CD4-positive, alpha-beta T cell (primary cell): ENCODE results near the gene ZFPL1. TPM values are rescaled to one million over a fixed set of nuclear protein-coding genes. Genes with fewer than 3 reads are reported as not detected.

Source experiments
- ATAC-seq: fragments of 200-7000 bp; cut with Tn5 transposase; one replicate; pipeline ENCODE4 v1.10.0; 2022; ENCODE audit warnings: mild to moderate bottlenecking; ENCODE audit not compliant: poor library complexity
- CTCF ChIA-PET: fragments of 350-600 bp; sonication (Branson Sonifier 250); formaldehyde crosslinking; loops from one replicate; lab custom pipeline; 2021; ENCODE audit warnings: antibody characterized with exemption, inconsistent platforms; lab: Charles Lee
- POLR2A ChIA-PET: fragments of 350-600 bp; sonication (Branson Sonifier 250); formaldehyde crosslinking; loops from one replicate; lab custom pipeline; 2021; ENCODE audit warnings: antibody characterized with exemption, inconsistent platforms; lab: Charles Lee
- DNase-seq, 14 experiments: peaks; one replicate each; pipeline ENCODE4 v3.0.0-alpha.2; 2013 to 2020; ENCODE audit warnings: mixed read lengths in 2 of 14
- H3K27ac ChIP-seq, 2 donors: one replicate each; pipeline versions ENCODE4 v1.5.1 to v1.7.0; 2013; ENCODE audit warnings: low read length in 2 of 2, low read depth in 1 of 2, mild to moderate bottlenecking in 1 of 2
- H3K27me3 ChIP-seq, 2 experiments: 1 replicate in 1 of 2; 2 replicates in 1 of 2; pipeline versions ENCODE4 v1.6.1 to v1.7.0; 2013; ENCODE audit warnings: low read length in 2 of 2, control low read depth in 1 of 2, mild to moderate bottlenecking in 1 of 2, moderate library complexity in 1 of 2; ENCODE audit not compliant: insufficient read depth in 2 of 2, control insufficient read depth in 1 of 2
- H3K36me3 ChIP-seq: one replicate; pipeline ENCODE4 v1.6.1; 2013; ENCODE audit warnings: low read length, control low read depth; ENCODE audit not compliant: insufficient read depth
- H3K4me1 ChIP-seq: one replicate; pipeline ENCODE4 v1.6.1; 2013; ENCODE audit warnings: low read length, control low read depth; ENCODE audit not compliant: insufficient read depth
- H3K4me3 ChIP-seq: one replicate; pipeline ENCODE4 v1.5.1; 2013; ENCODE audit warnings: mild to moderate bottlenecking, low read length, moderate library complexity
- H3K9me3 ChIP-seq, 2 experiments: 1 replicate in 1 of 2; 2 replicates in 1 of 2; pipeline versions ENCODE4 v1.6.1 to v1.7.0; 2013; ENCODE audit warnings: low read length in 2 of 2, mild to moderate bottlenecking in 2 of 2, control low read depth in 1 of 2, moderate library complexity in 1 of 2; ENCODE audit not compliant: control insufficient read depth in 1 of 2, insufficient read depth in 1 of 2
- H3K27ac Mint-ChIP-seq: one replicate; pipeline ENCODE4 v1.8.0; 2020; ENCODE audit warnings: mixed read lengths
- H3K27me3 Mint-ChIP-seq: one replicate; pipeline ENCODE4 v1.8.0; 2021; ENCODE audit warnings: mixed read lengths
- H3K36me3 Mint-ChIP-seq: one replicate; pipeline ENCODE4 v1.8.0; 2021; ENCODE audit warnings: low read depth, mixed read lengths
- H3K4me1 Mint-ChIP-seq: one replicate; pipeline ENCODE4 v1.8.0; 2021; ENCODE audit warnings: low read depth, mixed read lengths
- H3K4me3 Mint-ChIP-seq: one replicate; pipeline ENCODE4 v1.8.0; 2020; ENCODE audit warnings: mild to moderate bottlenecking, mixed read lengths
- H3K9me3 Mint-ChIP-seq: one replicate; pipeline ENCODE4 v1.8.0; 2020; ENCODE audit warnings: mixed read lengths
- CTCF ChIP-seq: fragments of 200-600 bp; IDR thresholded peaks from one replicate; pipeline ENCODE4 v1.8.0; 2022; ENCODE audit warnings: antibody characterized with exemption, mild to moderate bottlenecking
- intact Hi-C, 2 experiments: fragments of 100-400 bp; cut with DNase I in 1 of 2; cut with micrococcal nuclease in 1 of 2; formaldehyde crosslinking; loops; one replicate each; pipeline versions ENCODE4 v1.15.1 to v1.9.0; 2023 to 2025; cut with DNase I, micrococcal nuclease
- polyA plus RNA-seq, 2 donors: library from polyadenylated mRNA; unstranded; fragments of 120-200 nt; gene quantifications; one replicate each; pipeline ENCODE4 v1.2.1, GENCODE V29; 2013
- total RNA-seq, 174 experiments: library from RNA in 2 of 174; stranded (reverse) in 2 of 174; gene quantifications; one replicate each; pipeline ENCODE4 v1.2.3 and lab custom pipeline; 2021 to 2026

Gene ZFPL1
- total RNA-seq (10 to 100 TPM; 46.2 to 47.7 TPM), total RNA-seq (lab: John Stamatoyannopoulos, UW) (15.0 to 61.2 (median 30.6) reads per million in 172 experiments)
- 20.1 TPM for polyA plus RNA-seq (2013, experiment 1 of 2)
- 22.8 TPM for polyA plus RNA-seq (2013, experiment 2 of 2)

- Mint-ChIP-seq H3K4me3 (peak within 1 kb of the TSS; percentile 98), H3K36me3 (peaks cover 48% of the 10 kb centered on the region), H3K27me3 (no peaks in the 10 kb centered on the region), H3K9me3 (no peaks in the 10 kb centered on the region), H3K4me1 (peaks cover 33% of the 10 kb centered on the region), H3K27ac (peak within 1 kb of the TSS; percentile 97)
- peaks cover 21% of the 10 kb centered on the region for H3K4me1 ChIP-seq
- H3K27ac ChIP-seq: peak within 1 kb of the TSS; percentile 86 to 97
- no peaks in the 10 kb centered on the region for H3K9me3 ChIP-seq
- CTCF ChIA-PET: interaction anchor here (1.7 kb wide), 1 partner anchor 70 kb away, joined by 5 read pairs; the partner anchor contains the start of gene ARL2
- DNase-seq (peak; percentile 92 to 98 (median 95)), ATAC-seq (peak; percentile 87)
- H3K36me3 ChIP-seq: peaks cover 44% of the 10 kb centered on the region
- peak within 1 kb of the TSS; percentile 80 for H3K4me3 ChIP-seq
- no peaks in the 10 kb centered on the region for H3K27me3 ChIP-seq
- POLR2A ChIA-PET: interaction anchor here (1.0 to 2.2 kb wide), 5 partner anchors 12 to 51 kb away, joined by 3 to 9 read pairs (median 7); partner anchors contain the start of genes FAU, MRPL49, SAC3D1 and TM7SF2
- no peak for TF ChIP-seq CTCF
- intact Hi-C loops: loop anchor here (1.0 to 10.0 kb wide), 9 partner anchors 12 to 1261 kb away; partner anchors contain the start of genes FAU (in 2 of the 2), MRPL49 (in 2 of the 2), VPS51 (in 2 of the 2) and ZNHIT2 (in 2 of the 2)
Observed at GRCh38 chr11:65083834-65084597, at the start of gene ZFPL1, which contains the start of gene CDCA5. Gene ZFPL1 (plus strand): TSS chr11:65084222. CDS start chr11:65084699, 477 bp downstream. Gene CDCA5 (minus strand): TSS chr11:65084040. CDS start chr11:65083978, 62 bp downstream.

- ATAC-seq (no peak), DNase-seq (no peak)
- CTCF ChIA-PET: no interaction called here
- H3K4me3 ChIP-seq: no peak overlapping the region
- intact Hi-C loops: no loop called here
- no peaks in the 10 kb centered on the region for H3K27me3 ChIP-seq
- peaks cover 45% of the 10 kb centered on the region for H3K36me3 ChIP-seq
- no peak for TF ChIP-seq CTCF
- H3K36me3 Mint-ChIP-seq: peaks cover 30% of the 10 kb centered on the region
- no peaks in the 10 kb centered on the region for H3K4me1 Mint-ChIP-seq
- no peak overlapping the region for H3K27ac ChIP-seq
- no peak overlapping the region for H3K4me3 Mint-ChIP-seq
- no peak overlapping the region for H3K27ac Mint-ChIP-seq
- POLR2A ChIA-PET: no interaction called here
- no peaks in the 10 kb centered on the region for H3K27me3 Mint-ChIP-seq
- H3K9me3 ChIP-seq: no peaks in the 10 kb centered on the region
- H3K4me1 ChIP-seq: peaks cover under 1% of the 10 kb centered on the region
- H3K9me3 Mint-ChIP-seq: no peaks in the 10 kb centered on the region
Observed at GRCh38 chr11:65034423-65034822, 49.6 kb upstream of the ZFPL1 start.

- H3K9me3 ChIP-seq: no peaks in the 10 kb centered on the region
- peaks cover 10% of the 10 kb centered on the region for H3K4me1 ChIP-seq
- H3K27ac Mint-ChIP-seq: no peak overlapping the region
- no peaks in the 10 kb centered on the region for H3K9me3 Mint-ChIP-seq
- H3K27me3 Mint-ChIP-seq: no peaks in the 10 kb centered on the region
- no peaks in the 10 kb centered on the region for H3K27me3 ChIP-seq
- ChIA-PET POLR2A (no interaction called here), CTCF (no interaction called here)
- no peak overlapping the region for H3K27ac ChIP-seq
- no peak for ATAC-seq
- no peak overlapping the region for H3K4me3 Mint-ChIP-seq
- H3K4me1 Mint-ChIP-seq: peaks cover 2% of the 10 kb centered on the region
- intact Hi-C loops: no loop called here
- DNase-seq: no peak
- peaks cover 32% of the 10 kb centered on the region for H3K36me3 Mint-ChIP-seq
- peaks cover 48% of the 10 kb centered on the region for H3K36me3 ChIP-seq
- H3K4me3 ChIP-seq: no peak overlapping the region
- TF ChIP-seq CTCF: no peak
Observed at GRCh38 chr11:65035579-65035978, 48.4 kb upstream of the ZFPL1 start.
